CMK (cell line): ENCODE measurements around the gene LASP1NB.
"Not testable (repeated sequence)": the region's sequence is repeated elsewhere in the genome, so short reads cannot be mapped to it uniquely, and the experiment has no call there.

Source experiments
- DNase-seq: peaks from one replicate; pipeline ENCODE4 v3.0.0-alpha.2; 2010; ENCODE audit warnings: low read depth

Gene LASP1NB

DNA sequence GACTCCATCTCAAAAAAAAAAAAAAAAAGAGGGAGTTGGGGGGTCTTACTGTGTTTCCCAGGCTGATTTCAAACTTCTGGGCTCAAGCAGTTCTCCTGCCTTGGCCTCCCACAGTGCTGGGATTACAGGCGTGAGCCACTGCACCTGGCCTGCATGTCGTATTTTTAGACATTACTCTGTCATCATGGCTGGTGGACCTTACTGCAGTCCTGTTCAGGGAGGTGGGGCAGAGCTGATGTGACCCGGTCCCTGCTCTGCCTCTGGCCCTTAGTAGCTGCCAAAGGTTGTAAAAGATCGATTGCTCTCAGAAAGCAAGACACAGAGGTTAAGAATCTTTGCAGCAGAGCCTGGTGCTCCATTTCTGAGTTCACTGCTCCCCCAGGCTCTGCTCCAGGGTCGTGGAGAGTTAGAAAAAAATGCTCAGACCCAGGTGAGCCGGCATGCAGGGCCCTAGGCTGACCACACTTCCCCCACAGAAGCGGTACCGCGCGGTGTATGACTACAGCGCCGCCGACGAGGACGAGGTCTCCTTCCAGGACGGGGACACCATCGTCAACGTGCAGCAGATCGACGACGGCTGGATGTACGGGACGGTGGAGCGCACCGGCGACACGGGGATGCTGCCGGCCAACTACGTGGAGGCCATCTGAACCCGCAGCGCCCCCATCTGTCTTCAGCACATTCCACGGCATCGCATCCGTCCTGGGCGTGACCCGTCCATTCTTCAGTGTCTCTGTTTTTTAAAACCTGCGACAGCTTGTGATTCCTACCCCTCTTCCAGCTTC lies 7.1 kb upstream of the LASP1NB start:
- no peak for DNase-seq

GRCh38 chr17:38918916-38919315 lies 6.5 kb upstream of the LASP1NB start:
- no peak for DNase-seq

- no peak for DNase-seq
Observed at GRCh38 chr17:38919316-38920078, 5.9 kb upstream of the LASP1NB start.

GRCh38 chr17:38920374-38921291 lies 4.8 kb upstream of the LASP1NB start:
- no peak for DNase-seq

- DNase-seq, result no peak
Observed at GRCh38 chr17:38921756-38922411, 3.5 kb upstream of the LASP1NB start.

DNA sequence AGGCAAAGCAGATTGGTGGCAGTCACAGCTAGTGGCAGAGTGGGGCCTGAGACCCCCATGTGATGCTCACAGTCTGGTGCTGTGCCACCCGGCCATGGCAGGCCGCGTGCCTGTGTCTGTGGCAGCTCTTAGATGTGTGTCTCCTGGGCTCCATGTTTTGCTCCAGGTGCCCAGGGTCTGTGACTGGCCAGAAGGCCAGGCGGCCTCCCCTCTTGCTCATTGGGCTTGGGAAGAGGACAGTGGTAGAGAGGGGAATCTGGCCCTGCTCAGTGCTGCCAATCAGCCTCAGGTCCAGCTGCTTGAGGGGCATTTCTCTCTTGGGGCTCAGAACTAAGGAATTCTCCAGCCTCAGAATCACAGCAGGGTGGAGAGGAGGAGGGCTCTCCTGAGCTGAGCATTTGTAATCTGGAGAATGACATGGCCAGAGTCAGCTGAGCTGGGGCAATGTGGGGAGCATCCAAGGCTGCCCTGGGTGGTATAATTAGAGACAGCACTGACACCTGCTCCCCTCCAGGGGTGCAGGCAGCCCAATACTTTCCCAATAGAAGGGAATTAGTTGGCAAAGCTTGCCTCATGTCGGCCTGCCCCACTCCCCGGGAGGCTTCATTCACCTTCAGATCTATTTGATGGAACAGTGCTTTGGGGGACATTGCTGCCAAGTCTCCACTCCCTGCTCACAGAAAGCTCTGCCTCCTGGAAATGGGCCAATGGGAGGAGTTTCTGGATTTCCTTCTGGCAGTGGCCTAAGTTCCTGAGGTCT lies 2.7 kb upstream of the LASP1NB start:
- no peak for DNase-seq

DNA sequence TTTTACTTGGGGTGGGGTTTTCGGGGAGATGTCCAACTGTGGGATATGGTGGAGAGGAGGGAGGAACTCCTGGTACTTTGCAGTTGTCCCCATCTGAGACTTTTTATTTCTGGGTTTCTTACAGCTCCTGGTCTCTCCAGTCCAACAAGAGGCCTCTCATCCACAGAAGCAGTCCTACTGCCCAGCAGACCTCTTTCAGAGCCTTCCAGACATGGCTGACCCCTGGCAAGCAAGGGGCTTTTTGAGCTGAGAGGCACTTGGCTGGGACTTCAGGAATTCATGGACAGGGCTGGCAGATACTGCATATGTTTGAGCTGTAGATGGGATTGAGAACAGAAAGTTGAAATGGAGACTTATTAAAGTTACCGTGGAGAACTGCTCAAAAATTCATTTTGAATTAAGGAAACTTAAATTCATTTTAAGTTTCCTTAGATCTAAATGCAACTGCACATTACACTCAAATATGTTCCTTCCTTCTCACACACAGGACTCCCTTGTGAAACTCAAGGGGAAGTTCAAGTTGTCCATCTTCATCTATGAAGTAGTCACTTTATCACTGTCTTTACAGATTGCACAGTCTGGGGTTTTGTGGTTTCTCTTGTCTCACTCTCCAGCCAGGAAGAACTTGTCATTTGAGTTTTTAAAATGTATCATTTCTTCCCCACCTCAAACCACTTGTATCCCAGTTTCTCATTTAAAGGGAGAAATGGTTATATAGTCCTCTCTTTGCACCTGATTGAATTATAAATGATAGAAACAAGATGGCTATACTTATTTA lies 1.1 kb downstream of the LASP1NB start:
- DNase-seq, result peak; percentile 42

- not testable (repeated sequence) for DNase-seq
Observed at GRCh38 chr17:38930782-38931181, 5.4 kb downstream of the LASP1NB start.

DNA sequence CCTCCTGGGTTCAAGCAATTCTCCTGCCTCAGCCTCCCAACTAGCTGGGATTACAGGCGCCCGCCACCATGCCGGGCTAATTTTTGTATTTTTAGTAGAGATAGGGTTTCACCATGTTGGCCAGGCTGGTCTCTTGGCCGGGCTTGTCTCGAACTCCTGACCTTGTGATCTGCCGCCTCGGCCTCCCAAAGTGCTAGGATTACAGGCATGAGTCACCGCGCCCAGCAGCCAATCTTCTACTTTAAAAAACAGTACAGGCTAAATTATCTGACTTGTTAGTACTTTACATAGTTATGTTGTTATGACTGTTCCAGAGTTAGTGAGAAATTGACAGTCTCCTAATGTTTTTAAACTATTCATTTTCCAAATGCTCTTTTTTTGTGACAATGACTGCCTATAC lies 8.5 kb downstream of the LASP1NB start:
- DNase-seq, result not testable (repeated sequence)

DNA sequence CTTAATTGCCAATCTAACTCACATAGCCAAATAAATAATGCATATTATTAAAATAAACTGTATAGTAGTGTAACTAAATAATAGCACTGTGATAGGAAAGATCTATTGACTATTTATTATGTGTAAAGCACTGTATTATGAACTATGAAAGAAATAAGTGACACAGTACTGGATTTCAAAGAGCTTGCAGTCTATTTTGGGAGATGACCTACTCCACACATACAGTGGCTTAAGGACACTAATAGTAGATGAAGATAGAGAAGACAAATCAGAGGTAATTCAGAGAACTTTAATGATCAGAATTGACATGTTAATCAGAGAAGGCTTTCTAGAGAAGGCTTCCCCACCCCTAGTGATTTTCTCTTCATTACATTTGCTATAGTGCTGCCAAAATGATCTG lies 14.6 kb downstream of the LASP1NB start:
- DNase-seq, result no peak

DNA sequence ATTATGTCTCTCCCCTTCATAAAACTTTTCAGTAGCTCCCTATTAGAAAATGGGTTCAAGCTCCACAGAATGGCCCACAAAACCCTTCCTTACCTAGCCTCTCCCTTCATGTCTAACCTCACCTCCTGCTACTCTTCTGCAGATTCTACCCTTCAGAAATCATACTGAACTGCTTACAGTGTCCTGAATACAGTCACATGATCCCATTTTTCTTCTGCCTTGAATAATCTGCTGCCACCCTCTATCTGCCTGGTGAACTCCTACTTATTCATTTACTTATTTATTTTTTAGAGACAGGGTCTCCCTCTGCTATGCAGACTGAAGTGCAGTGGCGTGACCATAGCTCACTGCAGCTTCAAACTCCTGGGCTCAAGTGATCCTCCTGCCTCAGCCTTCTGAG lies 15.0 kb downstream of the LASP1NB start:
- no peak for DNase-seq

DNA sequence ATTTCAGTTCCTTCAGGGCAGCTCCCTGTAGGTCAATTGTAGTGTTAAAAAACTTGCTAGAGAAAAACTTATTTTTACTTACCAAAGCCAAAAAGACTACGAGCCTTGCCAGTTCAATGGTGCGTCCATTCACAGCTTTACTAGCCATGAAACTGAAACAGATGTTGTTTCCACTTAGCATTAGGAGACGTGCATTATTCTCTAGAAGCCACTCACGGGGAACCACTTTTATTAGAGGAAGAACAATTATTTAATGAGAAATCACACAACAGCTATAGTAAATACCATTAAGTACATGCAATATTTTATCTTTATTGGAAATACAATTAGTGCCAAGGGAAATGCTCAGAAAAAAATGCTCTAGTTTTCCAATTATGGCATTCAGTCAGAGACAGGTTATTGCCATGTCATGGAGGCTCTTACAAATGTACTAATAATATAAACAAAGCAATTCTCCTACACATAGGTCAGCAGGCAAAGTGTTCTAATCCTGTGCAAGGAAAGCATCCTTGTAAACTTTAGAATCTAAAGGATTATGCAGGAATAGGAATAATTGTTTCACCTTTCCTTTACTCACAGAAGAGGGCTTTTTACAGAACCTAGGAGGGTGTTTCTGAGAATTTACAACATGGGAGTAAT lies 17.4 kb downstream of the LASP1NB start:
- no peak for DNase-seq

- DNase-seq, result no peak
Observed at GRCh38 chr17:38943607-38944006, 18.2 kb downstream of the LASP1NB start.

- no peak for DNase-seq
Observed at GRCh38 chr17:38947189-38947588, 21.8 kb downstream of the LASP1NB start.

- not testable (repeated sequence) for DNase-seq
Observed at GRCh38 chr17:38953800-38954199, 28.4 kb downstream of the LASP1NB start.

GRCh38 chr17:38958326-38958725 lies 32.9 kb downstream of the LASP1NB start:
- no peak for DNase-seq

DNA sequence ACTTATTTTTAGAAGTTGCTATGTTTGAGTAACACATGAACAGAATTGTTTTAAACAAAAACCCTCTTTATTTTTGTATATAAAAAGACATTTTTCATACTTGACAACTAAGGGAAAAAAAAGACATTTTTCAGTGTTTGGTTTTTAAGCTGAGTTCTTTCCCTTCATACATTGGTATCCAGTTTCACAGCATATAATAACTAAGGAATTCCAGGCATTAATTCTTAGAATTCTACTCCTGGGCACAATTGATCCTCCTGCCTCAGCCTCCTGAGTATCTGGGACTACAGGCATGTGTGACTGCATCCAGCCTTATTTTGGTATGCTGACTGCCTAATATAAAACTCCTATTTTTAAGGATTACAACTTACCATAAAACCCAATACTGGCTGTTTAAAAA lies 33.3 kb downstream of the LASP1NB start:
- no peak for DNase-seq

DNA sequence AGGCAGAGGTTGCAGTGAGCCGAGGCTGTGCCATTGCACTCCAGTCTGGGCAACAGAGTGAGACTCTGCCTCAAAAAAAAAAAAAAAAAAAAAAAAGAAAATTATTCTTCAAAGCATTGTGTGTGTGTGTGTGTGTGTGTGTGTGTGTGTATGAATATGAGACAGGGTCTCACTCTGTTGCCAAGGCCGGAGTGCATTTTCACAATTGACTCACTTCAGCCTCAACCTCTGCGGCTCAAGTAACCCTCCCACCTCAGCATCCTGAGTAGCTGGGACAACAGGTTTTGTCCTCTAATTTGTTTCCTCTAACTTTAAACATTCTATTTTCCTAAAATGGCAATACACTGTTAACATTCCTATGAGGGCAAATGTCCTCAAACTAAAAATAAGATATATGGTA lies 34.1 kb downstream of the LASP1NB start:
- DNase-seq, result no peak

DNA sequence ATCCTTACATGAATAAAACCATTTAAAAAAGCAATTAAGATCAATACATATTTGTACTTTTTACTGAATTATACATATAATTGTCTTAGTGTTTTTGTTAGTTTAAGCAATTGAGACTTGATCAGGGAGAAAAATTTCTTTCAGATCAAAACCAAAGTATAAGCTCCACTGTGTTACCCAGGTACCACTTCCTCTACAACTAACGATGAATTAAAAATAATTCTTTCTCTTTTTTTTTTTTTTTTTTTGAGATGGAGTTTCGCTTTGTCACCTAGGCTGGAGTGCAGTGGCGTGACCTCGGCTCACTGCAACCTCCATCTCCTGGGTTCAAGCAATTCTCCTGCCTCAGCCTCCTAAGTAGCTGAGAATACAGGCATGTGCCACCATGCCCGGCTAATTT lies 35.0 kb downstream of the LASP1NB start:
- DNase-seq, result no peak

GRCh38 chr17:38961413-38961812 lies 36.0 kb downstream of the LASP1NB start:
- no peak for DNase-seq
